GM23248 (cell line): ENCODE data around the gene ZNF764.

ENCODE experiments used
- EZH2 ChIP-seq: fragments of 200-600 bp; sonication (generic); IDR thresholded peaks from 2 replicates; pipeline ENCODE4 v1.6.1; 2018; ENCODE audit warnings: antibody characterized with exemption, mild to moderate bottlenecking; ENCODE audit not compliant: insufficient read depth, poor library complexity, severe bottlenecking
- EZH2phosphoT487 ChIP-seq: fragments of 200-600 bp; sonication (generic); IDR thresholded peaks from 2 replicates; pipeline ENCODE4 v1.6.1; 2018; ENCODE audit warnings: antibody characterized with exemption, moderate library complexity, mild to moderate bottlenecking, low read depth; ENCODE audit not compliant: insufficient read depth

DNA sequence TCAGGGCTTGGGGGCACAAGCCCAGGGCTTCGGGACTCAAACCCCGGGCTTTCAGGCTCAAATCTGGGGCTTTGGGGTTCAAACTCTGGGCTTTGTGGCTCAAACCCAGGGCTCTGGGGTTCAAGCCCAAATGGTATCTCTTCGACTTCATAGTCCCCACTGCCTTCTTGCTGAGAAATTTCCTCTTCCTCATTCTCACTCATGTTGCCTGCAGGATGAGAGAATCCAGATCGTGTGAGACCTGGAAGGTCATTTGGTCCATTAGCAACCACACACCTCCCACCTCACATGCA lies 32.4 kb downstream of the ZNF764 start:
- TF ChIP-seq EZH2phosphoT487: no peak
- no peak for TF ChIP-seq EZH2
